Motor neuron (in vitro differentiated cells): ENCODE results near the gene ATF6. TPM values are rescaled to one million over a fixed set of nuclear protein-coding genes. Genes with fewer than 3 reads are reported as not detected.
"Not testable (repeated sequence)": the region's sequence is repeated elsewhere in the genome, so short reads cannot be mapped to it uniquely, and the experiment has no call there.

Source experiments
- ATAC-seq, 8 experiments: fragments of 200-7000 bp; cut with Tn5 transposase; replicated peaks in 6 of 8; 2 replicates each; pipeline ENCODE4 v1.8.0; 2021; ENCODE audit warnings: mild to moderate bottlenecking in 8 of 8, moderate library complexity in 8 of 8
- H3K27ac ChIP-seq, 2 donors: fragments of 250-450 bp; sonication (Bioruptor Pico); 2 replicates each; pipeline ENCODE4 v1.9.0; 2021; ENCODE audit warnings: antibody characterized with exemption in 2 of 2, mild to moderate bottlenecking in 2 of 2, moderate library complexity in 1 of 2
- H3K4me1 ChIP-seq, 2 donors: fragments of 250-450 bp; sonication (Bioruptor Pico); replicated peaks in 1 of 2; 2 replicates each; pipeline ENCODE4 v1.6.1; 2021; ENCODE audit warnings: antibody characterized with exemption in 2 of 2, mild to moderate bottlenecking in 2 of 2, moderate library complexity in 1 of 2
- H3K4me3 ChIP-seq, 5 donors: fragments of 250-450 bp; sonication (Bioruptor Pico); 2 replicates each; pipeline ENCODE4 v1.9.0; 2021; ENCODE audit warnings: antibody characterized with exemption in 5 of 5, mild to moderate bottlenecking in 5 of 5, moderate library complexity in 4 of 5
- WGBS, 10 experiments: fragments of 450-650 bp; shearing (Covaris generic); methylation state at CpG; one replicate each; pipeline ENCODE4 v1.0.0; 2022; 5-methylcytosine and 5-hydroxymethylcytosine counted together
- in situ Hi-C, 9 experiments: fragments of 400-800 bp; cut with MboI; loops; one replicate each; pipeline ENCODE4 v1.15.0; 2021; ENCODE audit warnings: low sequenced_read_pairs in 9 of 9, low pct_unique_long_range_greater_than_20kb in 2 of 9; ENCODE audit not compliant: unreplicated experiment in 9 of 9
- total RNA-seq, 8 experiments: library from RNA; unstranded; fragments of 300-600 nt; gene quantifications; 2 replicates each; pipeline versions ENCODE4 v1.2.3 to v1.2.4, GENCODE V29; 2022

ATF6 gene
- total RNA-seq, 8 experiments from 2014 or later: 18.2 to 46.3 (median 30.6) TPM

GRCh38 chr1:161738627-161739287, 27.4 kb upstream of the ATF6 start:
- ATAC-seq: peak in 4 of 8 experiments; percentile 46 to 82 (median 78)
- in situ Hi-C loops: loop anchor here in 4 of 9 experiments (25.0 kb wide), 2 partner anchors 101 to 526 kb away; partner anchors contain the start of genes APOA2 (in 2 of the 4), FCER1G (in 2 of the 4), FCGR3B (in 2 of the 4) and NDUFS2 (in 2 of the 4)
- Histone ChIP-seq H3K27ac (no peak overlapping the region), H3K4me3 (no peak overlapping the region), H3K4me1 (peaks cover 0 to 7% of the 10 kb centered on the region in 2 donors)
- 71 to 100% (median 86%) methylated on average over 1 to 4 of the region's 4 CpGs; no CpG with 5 or more reads in 3 of the 10 experiments for WGBS, 10 experiments

- no peak overlapping the region for H3K27ac ChIP-seq
- ATAC-seq: no peak
- 45 to 90% (median 70%) methylated on average over 2 to 8 of the region's 8 CpGs; no CpG with 5 or more reads in 1 of the 10 experiments for WGBS, 10 experiments
- in situ Hi-C loops: loop anchor here in 4 of 9 experiments (25.0 kb wide), 2 partner anchors 103 to 528 kb away; partner anchors contain the start of genes APOA2 (in 2 of the 4), FCER1G (in 2 of the 4), FCGR3B (in 2 of the 4) and NDUFS2 (in 2 of the 4)
- peaks cover 0 to 10% of the 10 kb centered on the region in 2 donors for H3K4me1 ChIP-seq
- H3K4me3 ChIP-seq: no peak overlapping the region
These were observed 26.1 kb upstream of the ATF6 start for GRCh38 chr1:161739865-161740566.

GRCh38 chr1:161740921-161741320, 25.2 kb upstream of the ATF6 start:
- in situ Hi-C loops: loop anchor here in 4 of 9 experiments (25.0 kb wide), 2 partner anchors 104 to 529 kb away; partner anchors contain the start of genes APOA2 (in 2 of the 4), FCER1G (in 2 of the 4), FCGR3B (in 2 of the 4) and NDUFS2 (in 2 of the 4)
- ATAC-seq: no peak
- H3K27ac ChIP-seq: no peak overlapping the region
- H3K4me3 ChIP-seq: no peak overlapping the region
- 65 to 97% (median 88%) methylated on average over 2 to 6 of the region's 6 CpGs for WGBS, 10 experiments
- H3K4me1 ChIP-seq: peaks cover 0 to 10% of the 10 kb centered on the region in 2 donors

GRCh38 chr1:161743231-161743630, 22.9 kb upstream of the ATF6 start:
- no peak for ATAC-seq
- H3K27ac ChIP-seq: no peak overlapping the region
- H3K4me3 ChIP-seq: no peak overlapping the region
- in situ Hi-C loops: loop anchor here in 4 of 9 experiments (25.0 kb wide), 2 partner anchors 106 to 531 kb away; partner anchors contain the start of genes APOA2 (in 2 of the 4), FCER1G (in 2 of the 4), FCGR3B (in 2 of the 4) and NDUFS2 (in 2 of the 4)
- WGBS, 10 experiments: 35 to 100% (median 76%) methylated on average over 2 to 9 of the region's 9 CpGs
- peaks cover 0 to 10% of the 10 kb centered on the region in 2 donors for H3K4me1 ChIP-seq

- Histone ChIP-seq H3K4me1 (peaks cover 17 to 21% of the 10 kb centered on the region in 2 donors), H3K4me3 (no peak overlapping the region), H3K27ac (no peak overlapping the region)
- in situ Hi-C loops: loop anchor here in 4 of 9 experiments (25.0 kb wide), 2 partner anchors 110 to 536 kb away; partner anchors contain the start of genes APOA2 (in 2 of the 4), FCER1G (in 2 of the 4), FCGR3B (in 2 of the 4) and NDUFS2 (in 2 of the 4)
- no peak for ATAC-seq
- WGBS, 10 experiments: 53 to 91% (median 84%) methylated on average over 3 to 6 of the region's 6 CpGs
These were observed 18.3 kb upstream of the ATF6 start for GRCh38 chr1:161747801-161748200.

GRCh38 chr1:161749509-161750407, 16.4 kb upstream of the ATF6 start, which contains the start of gene DUSP12:
Gene DUSP12, plus strand, starts transcription at chr1:161749786. Its CDS starts 16 bp downstream, at chr1:161749802.
- in situ Hi-C loops: loop anchor here in 4 of 9 experiments (25.0 kb wide), 2 partner anchors 112 to 537 kb away; partner anchors contain the start of genes APOA2 (in 2 of the 4), FCER1G (in 2 of the 4), FCGR3B (in 2 of the 4) and NDUFS2 (in 2 of the 4)

GRCh38 chr1:161763522-161764098, 2.5 kb upstream of the ATF6 start:
- Histone ChIP-seq H3K4me3 (no peak overlapping the region), H3K4me1 (peaks cover 3 to 10% of the 10 kb centered on the region in 2 donors), H3K27ac (no peak overlapping the region)
- WGBS, 10 experiments: 68 to 92% (median 80%) methylated on average over 2 to 7 of the region's 7 CpGs; no CpG with 5 or more reads in 1 of the 10 experiments
- in situ Hi-C loops: no loop called here
- no peak for ATAC-seq

More at GRCh38 chr1:161749509-161750407, 16.4 kb upstream of the ATF6 start, which contains the start of gene DUSP12:
- Histone ChIP-seq H3K4me1 (peaks cover 11 to 17% of the 10 kb centered on the region in 2 donors), H3K27ac (peak within 1 kb of the TSS; percentile 95 to 97), H3K4me3 (peak within 1 kb of the TSS; percentile 80 to 96 (median 90))
- ATAC-seq: peak; percentile 90 to 96 (median 93)
- 0 to 7% (median 1%) methylated on average over 1 to 44 of the region's 65 CpGs; no CpG with 5 or more reads in 1 of the 10 experiments for WGBS, 10 experiments

GRCh38 chr1:161768461-161768860, 2.3 kb downstream of the ATF6 start:
- Histone ChIP-seq H3K4me3 (no peak overlapping the region), H3K27ac (no peak overlapping the region), H3K4me1 (peaks cover 3 to 10% of the 10 kb centered on the region in 2 donors)
- no peak for ATAC-seq
- WGBS, 10 experiments: 84 to 100% (median 96%) methylated on average over 1 to 5 of the region's 5 CpGs; no CpG with 5 or more reads in 2 of the 10 experiments
- in situ Hi-C loops: no loop called here

- H3K4me3 ChIP-seq: no peak overlapping the region
- no peak for ATAC-seq
- in situ Hi-C loops: no loop called here
- no peak overlapping the region for H3K27ac ChIP-seq
- peaks cover 3 to 10% of the 10 kb centered on the region in 2 donors for H3K4me1 ChIP-seq
These were observed 3.0 kb downstream of the ATF6 start for GRCh38 chr1:161768986-161769672.

- H3K4me3 ChIP-seq, ATAC-seq, in situ Hi-C loops, H3K27ac ChIP-seq: not testable (repeated sequence)
- H3K4me1 ChIP-seq: peaks cover 3 to 10% of the 10 kb centered on the region in 2 donors
- 70 to 100% (median 88%) methylated on average over 1 to 5 of the region's 5 CpGs; no CpG with 5 or more reads in 2 of the 10 experiments for WGBS, 10 experiments
These were observed 3.5 kb downstream of the ATF6 start for GRCh38 chr1:161769673-161770045.

- Histone ChIP-seq H3K4me1 (peaks cover 3 to 10% of the 10 kb centered on the region in 2 donors), H3K4me3 (no peak overlapping the region), H3K27ac (no peak overlapping the region)
- ATAC-seq: no peak
- 80 to 100% (median 96%) methylated on average over 1 to 3 of the region's 3 CpGs; no CpG with 5 or more reads in 1 of the 10 experiments for WGBS, 10 experiments
- in situ Hi-C loops: no loop called here
These were observed 4.1 kb downstream of the ATF6 start for GRCh38 chr1:161770250-161770649.
